ENCODE measurements around the gene RILPL1.

DNA sequence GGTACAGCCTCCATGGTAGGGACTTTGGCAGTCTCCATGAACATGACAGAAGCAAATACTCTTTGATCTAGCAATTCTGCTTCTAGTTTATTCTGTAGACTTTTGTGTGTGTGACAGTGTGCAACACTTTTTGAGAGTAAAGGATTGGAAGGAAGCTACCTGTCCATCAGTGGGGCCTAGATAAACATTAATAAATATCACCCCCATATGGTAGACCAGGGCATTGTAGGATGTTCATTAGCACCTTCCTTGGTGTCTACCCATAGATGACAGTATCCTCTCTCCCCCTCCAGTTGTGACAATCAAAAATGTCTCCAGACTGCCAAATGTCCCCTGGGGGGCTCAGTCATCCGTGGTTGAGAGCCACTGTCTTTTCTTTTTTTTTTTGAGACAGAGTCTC is 64.7 kb downstream of the RILPL1 start:
- TF ChIP-seq, protein P1, sequence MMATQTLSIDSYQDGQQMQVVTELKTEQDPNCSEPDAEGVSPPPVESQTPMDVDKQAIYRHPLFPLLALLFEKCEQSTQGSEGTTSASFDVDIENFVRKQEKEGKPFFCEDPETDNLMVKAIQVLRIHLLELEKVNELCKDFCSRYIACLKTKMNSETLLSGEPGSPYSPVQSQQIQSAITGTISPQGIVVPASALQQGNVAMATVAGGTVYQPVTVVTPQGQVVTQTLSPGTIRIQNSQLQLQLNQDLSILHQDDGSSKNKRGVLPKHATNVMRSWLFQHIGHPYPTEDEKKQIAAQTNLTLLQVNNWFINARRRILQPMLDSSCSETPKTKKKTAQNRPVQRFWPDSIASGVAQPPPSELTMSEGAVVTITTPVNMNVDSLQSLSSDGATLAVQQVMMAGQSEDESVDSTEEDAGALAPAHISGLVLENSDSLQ (IDR thresholded peaks at IDR 0.05) = no peak; the same call in 1 of the 2 replicates
- no peak for TF ChIP-seq FOXK2 (IDR thresholded peaks at IDR 0.05)
- no peak for TF ChIP-seq SP1 (IDR thresholded peaks at IDR 0.05)
- no peak for TF ChIP-seq HDGF (IDR thresholded peaks at IDR 0.05; ENCODE audit: borderline replicate concordance)
- TF ChIP-seq BHLHE40 (IDR thresholded peaks at IDR 0.05; ENCODE audit: borderline replicate concordance) = no peak
- no peak for TF ChIP-seq NFRKB (IDR thresholded peaks at IDR 0.05)
- TF ChIP-seq ZNF384 (IDR thresholded peaks at IDR 0.05) = no peak

All from HEK293T (cell line).